ENCODE results near the gene EBPL.
"Not testable (repeated sequence)": the region's sequence is repeated elsewhere in the genome, so short reads cannot be mapped to it uniquely, and the experiment has no call there.

The EBPL gene

GRCh38 chr13:49690995-49691784 lies at the start of gene EBPL:
Gene EBPL, minus strand, starts transcription at chr13:49691486. Its CDS starts 62 bp downstream, at chr13:49691424.
- DNase-seq: peak; percentile 63

- no peak for DNase-seq
These were observed 49.6 kb upstream of the EBPL start for GRCh38 chr13:49740870-49741269.

- DNase-seq: no peak
These were observed 48.4 kb upstream of the EBPL start for GRCh38 chr13:49739498-49740187.

- DNase-seq: no peak
These were observed 42.1 kb upstream of the EBPL start for GRCh38 chr13:49733181-49733951.

GRCh38 chr13:49731766-49732165 lies 40.5 kb upstream of the EBPL start:
- no peak for DNase-seq

- DNase-seq: no peak
These were observed 25.3 kb upstream of the EBPL start for GRCh38 chr13:49716615-49717014.

GRCh38 chr13:49714757-49715156 lies 23.5 kb upstream of the EBPL start:
- DNase-seq: no peak

GRCh38 chr13:49711218-49711863 lies 20.1 kb upstream of the EBPL start:
- DNase-seq: no peak

GRCh38 chr13:49704264-49704663 lies 13.0 kb upstream of the EBPL start:
- DNase-seq: not testable (repeated sequence)

- no peak for DNase-seq
These were observed 10.2 kb upstream of the EBPL start for GRCh38 chr13:49701491-49701890.

GRCh38 chr13:49697468-49697867 lies 6.2 kb upstream of the EBPL start:
- DNase-seq: no peak

GRCh38 chr13:49694446-49694845 lies 3.2 kb upstream of the EBPL start:
- no peak for DNase-seq

- no peak for DNase-seq
These were observed 2.6 kb upstream of the EBPL start for GRCh38 chr13:49693877-49694276.

- DNase-seq: no peak
These were observed 2.0 kb upstream of the EBPL start for GRCh38 chr13:49693191-49693733.

GRCh38 chr13:49690133-49690994 lies 922 bp downstream of the EBPL start:
- no peak for DNase-seq

- no peak for DNase-seq
These were observed 7.8 kb downstream of the EBPL start for GRCh38 chr13:49683489-49683888.

GRCh38 chr13:49681842-49682435 lies 9.3 kb downstream of the EBPL start:
- no peak for DNase-seq

- no peak for DNase-seq
These were observed 12.0 kb downstream of the EBPL start for GRCh38 chr13:49679246-49679645.

- DNase-seq: no peak
These were observed 12.9 kb downstream of the EBPL start for GRCh38 chr13:49678191-49678914.

- no peak for DNase-seq
These were observed 14.5 kb downstream of the EBPL start for GRCh38 chr13:49676581-49677298.

Measured in NCI-H345 (cell line).